ENCODE measurements around the gene FAM240A.

- TF ChIP-seq, protein P1, sequence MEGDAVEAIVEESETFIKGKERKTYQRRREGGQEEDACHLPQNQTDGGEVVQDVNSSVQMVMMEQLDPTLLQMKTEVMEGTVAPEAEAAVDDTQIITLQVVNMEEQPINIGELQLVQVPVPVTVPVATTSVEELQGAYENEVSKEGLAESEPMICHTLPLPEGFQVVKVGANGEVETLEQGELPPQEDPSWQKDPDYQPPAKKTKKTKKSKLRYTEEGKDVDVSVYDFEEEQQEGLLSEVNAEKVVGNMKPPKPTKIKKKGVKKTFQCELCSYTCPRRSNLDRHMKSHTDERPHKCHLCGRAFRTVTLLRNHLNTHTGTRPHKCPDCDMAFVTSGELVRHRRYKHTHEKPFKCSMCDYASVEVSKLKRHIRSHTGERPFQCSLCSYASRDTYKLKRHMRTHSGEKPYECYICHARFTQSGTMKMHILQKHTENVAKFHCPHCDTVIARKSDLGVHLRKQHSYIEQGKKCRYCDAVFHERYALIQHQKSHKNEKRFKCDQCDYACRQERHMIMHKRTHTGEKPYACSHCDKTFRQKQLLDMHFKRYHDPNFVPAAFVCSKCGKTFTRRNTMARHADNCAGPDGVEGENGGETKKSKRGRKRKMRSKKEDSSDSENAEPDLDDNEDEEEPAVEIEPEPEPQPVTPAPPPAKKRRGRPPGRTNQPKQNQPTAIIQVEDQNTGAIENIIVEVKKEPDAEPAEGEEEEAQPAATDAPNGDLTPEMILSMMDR (IDR thresholded peaks at IDR 0.05 in 4 of 5, conservative IDR thresholded peaks at IDR 0.05 in 1 of 5) = no peak
- TF ChIP-seq POLR2A (IDR thresholded peaks at IDR 0.05) = no peak
Measured at GRCh38 chr3:46609212-46609721, 3.1 kb upstream of the FAM240A start.

All from gastrocnemius medialis (tissue), 4 donors.